GM23338 (cell line): ENCODE data around the gene TSNAX. TPM values are rescaled to one million over a fixed set of nuclear protein-coding genes. Genes with fewer than 3 reads are reported as not detected.

Experiments used
- ATAC-seq: fragments of 200-7000 bp; cut with Tn5 transposase; 3 replicates; pipeline ENCODE4 v1.9.1; 2020
- DNase-seq: peaks from one replicate; pipeline ENCODE4 v3.0.0-alpha.2; 2015; ENCODE audit warnings: low spot score
- H2AFZ ChIP-seq: fragments of 200-600 bp; sonication (generic); 2 replicates; pipeline ENCODE4 v1.8.0; 2016; ENCODE audit warnings: antibody characterized with exemption, mild to moderate bottlenecking, moderate library complexity
- H3F3A ChIP-seq: fragments of 200-600 bp; sonication (generic); replicated peaks from 2 replicates; pipeline ENCODE4 v1.8.0; 2017; ENCODE audit warnings: antibody characterized with exemption, mixed run types, low read depth
- H3K27ac ChIP-seq: fragments of 200-600 bp; sonication (generic); 2 replicates; pipeline ENCODE4 v1.6.1; 2016; ENCODE audit warnings: low read depth
- H3K27me3 ChIP-seq: fragments of 200-600 bp; sonication (generic); 2 replicates; pipeline ENCODE4 v1.8.0; 2016; ENCODE audit warnings: mild to moderate bottlenecking, mixed run types, moderate library complexity; ENCODE audit not compliant: insufficient read depth
- H3K36me3 ChIP-seq: fragments of 200-600 bp; sonication (generic); 2 replicates; pipeline ENCODE4 v1.8.0; 2016; ENCODE audit warnings: mild to moderate bottlenecking; ENCODE audit not compliant: insufficient read depth
- H3K4me1 ChIP-seq: fragments of 200-600 bp; sonication (generic); 2 replicates; pipeline ENCODE4 v1.8.0; 2016; ENCODE audit warnings: mild to moderate bottlenecking, moderate library complexity; ENCODE audit not compliant: insufficient read depth
- H3K4me2 ChIP-seq: fragments of 200-600 bp; sonication (generic); 2 replicates; pipeline ENCODE4 v1.7.1; 2017; ENCODE audit warnings: mixed run types
- H3K4me3 ChIP-seq: fragments of 200-600 bp; sonication (generic); 2 replicates; pipeline ENCODE4 v1.6.1; 2016; ENCODE audit warnings: mixed run types
- H3K79me2 ChIP-seq: fragments of 200-600 bp; sonication (generic); replicated peaks from 2 replicates; pipeline ENCODE4 v1.8.0; 2017; ENCODE audit warnings: mild to moderate bottlenecking; ENCODE audit not compliant: insufficient read depth
- H3K9me2 ChIP-seq: fragments of 200-600 bp; sonication (generic); 2 replicates; pipeline ENCODE4 v1.8.0; 2017; ENCODE audit not compliant: insufficient read depth
- H4K20me1 ChIP-seq: fragments of 200-600 bp; sonication (generic); replicated peaks from 2 replicates; pipeline ENCODE4 v1.8.0; 2017; ENCODE audit warnings: mild to moderate bottlenecking; ENCODE audit not compliant: insufficient read depth
- H3K27ac Mint-ChIP-seq: 2 replicates; pipeline ENCODE4 v1.8.0; 2020; ENCODE audit warnings: inconsistent platforms, mild to moderate bottlenecking, moderate library complexity, mixed read lengths
- H3K27me3 Mint-ChIP-seq: 3 replicates; pipeline ENCODE4 v1.8.0; 2022; ENCODE audit warnings: low read depth, mild to moderate bottlenecking, moderate library complexity, mixed read lengths, inconsistent platforms; ENCODE audit not compliant: insufficient read depth, poor library complexity
- H3K36me3 Mint-ChIP-seq: 3 replicates; pipeline ENCODE4 v1.8.0; 2021; ENCODE audit warnings: low read depth, mild to moderate bottlenecking, inconsistent platforms, moderate library complexity, mixed read lengths
- H3K4me1 Mint-ChIP-seq: 3 replicates; pipeline ENCODE4 v1.8.0; 2020; ENCODE audit warnings: mild to moderate bottlenecking, inconsistent platforms, mixed read lengths
- H3K4me3 Mint-ChIP-seq: 3 replicates; pipeline ENCODE4 v1.8.0; 2021; ENCODE audit warnings: moderate library complexity, mild to moderate bottlenecking, inconsistent platforms, mixed read lengths
- H3K9me3 Mint-ChIP-seq: 3 replicates; pipeline ENCODE4 v1.8.0; 2020; ENCODE audit warnings: moderate library complexity, mild to moderate bottlenecking, inconsistent platforms, mixed read lengths
- CTCF ChIP-seq, 2 experiments: fragments of 200-600 bp in 1 of 2; sonication (generic) in 1 of 2; conservative IDR thresholded peaks; 2 replicates each; pipeline versions ENCODE4 v1.5.1 to v1.6.1; 2016 to 2017; ENCODE audit warnings: antibody characterized with exemption in 2 of 2, low read depth in 2 of 2, mild to moderate bottlenecking in 2 of 2, moderate library complexity in 1 of 2
- EZH2 ChIP-seq: fragments of 200-600 bp; sonication (generic); IDR thresholded peaks from one replicate; pipeline ENCODE4 v1.8.0; 2017; ENCODE audit warnings: antibody characterized with exemption, mild to moderate bottlenecking, low read depth; ENCODE audit not compliant: unreplicated experiment
- EZH2phosphoT487 ChIP-seq: fragments of 200-600 bp; sonication (generic); IDR thresholded peaks from one replicate; pipeline ENCODE4 v1.8.1; 2018; ENCODE audit warnings: antibody characterized with exemption; ENCODE audit not compliant: unreplicated experiment
- NANOG ChIP-seq: IDR thresholded peaks from 2 replicates; pipeline ENCODE4 v1.6.1; 2016; ENCODE audit warnings: antibody characterized with exemption, borderline replicate concordance
- POLR2AphosphoS5 ChIP-seq: IDR thresholded peaks from 2 replicates; pipeline ENCODE4 v1.6.1; 2016; ENCODE audit warnings: antibody characterized with exemption, low read depth
- STAT1 ChIP-seq: IDR thresholded peaks from one replicate; pipeline ENCODE4 v1.6.1; 2016; ENCODE audit warnings: antibody characterized with exemption; ENCODE audit not compliant: unreplicated experiment
- ZNF114 ChIP-seq: fragments of 250-450 bp; sonication (Bioruptor Pico); IDR thresholded peaks from 2 replicates; pipeline ENCODE4 v1.5.0; 2020; ENCODE audit warnings: mild to moderate bottlenecking, moderate library complexity
- ZNF331 ChIP-seq: fragments of 250-450 bp; sonication (Bioruptor Pico); IDR thresholded peaks from 2 replicates; pipeline ENCODE4 v1.5.0; 2020; ENCODE audit warnings: low read depth, mild to moderate bottlenecking, moderate library complexity
- ZNF462 ChIP-seq: fragments of 250-450 bp; sonication (Bioruptor Pico); IDR thresholded peaks from 2 replicates; pipeline ENCODE4 v1.5.0; 2020; ENCODE audit warnings: mild to moderate bottlenecking, moderate library complexity
- polyA plus RNA-seq: library from polyadenylated mRNA; unstranded; fragments of >200 nt; fragmentation: Nextera tagmentation; extraction: Ambion mirVana; gene quantifications from 2 replicates; pipeline ENCODE4 v1.2.1, GENCODE V29; 2016
- total RNA-seq: library from RNA; depleted of rRNA; stranded (reverse); fragments of >200 nt; shearing (Covaris generic); gene quantifications from 2 replicates; pipeline ENCODE4 v1.2.3, GENCODE V29; 2014
- TF ChIP-seq, protein P1 (sequence below): IDR thresholded peaks from 2 replicates; pipeline ENCODE4 v1.6.1; 2016; ENCODE audit warnings: antibody characterized with exemption

TSNAX gene
- total and polyA plus RNA-seq, 2 experiments from 2014 or later, result 31.5 to 31.7 TPM

DNA sequence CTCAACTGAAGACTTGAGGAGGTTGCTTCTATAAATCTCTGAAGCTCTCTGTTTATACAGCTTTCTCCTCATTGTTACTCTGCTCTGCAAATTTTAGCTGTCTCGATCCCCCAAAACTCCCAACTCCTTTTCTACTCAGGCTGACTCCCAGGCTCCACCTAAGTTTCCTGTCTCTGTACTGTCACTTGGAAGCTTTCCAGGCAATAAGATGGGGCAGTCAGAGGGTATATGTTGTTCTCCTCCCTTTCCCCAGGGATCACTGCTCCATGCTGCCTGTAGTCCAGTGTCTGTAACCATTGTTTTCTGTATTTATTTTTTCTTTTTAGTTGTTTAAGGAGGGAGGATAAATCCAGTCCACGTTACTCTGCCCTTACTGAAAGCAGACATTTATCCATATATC is 13.4 kb downstream of the TSNAX start (continued):
- TF ChIP-seq ZNF462 (CRISPR knock-in tag), result no peak
- no peak for TF ChIP-seq ZNF331
- TF ChIP-seq CTCF (conservative IDR thresholded peaks at IDR 0.05; ENCODE audit: low read depth in 2 of 2), result no peak
- no peak for TF ChIP-seq STAT1
- no peak for TF ChIP-seq NANOG

DNA sequence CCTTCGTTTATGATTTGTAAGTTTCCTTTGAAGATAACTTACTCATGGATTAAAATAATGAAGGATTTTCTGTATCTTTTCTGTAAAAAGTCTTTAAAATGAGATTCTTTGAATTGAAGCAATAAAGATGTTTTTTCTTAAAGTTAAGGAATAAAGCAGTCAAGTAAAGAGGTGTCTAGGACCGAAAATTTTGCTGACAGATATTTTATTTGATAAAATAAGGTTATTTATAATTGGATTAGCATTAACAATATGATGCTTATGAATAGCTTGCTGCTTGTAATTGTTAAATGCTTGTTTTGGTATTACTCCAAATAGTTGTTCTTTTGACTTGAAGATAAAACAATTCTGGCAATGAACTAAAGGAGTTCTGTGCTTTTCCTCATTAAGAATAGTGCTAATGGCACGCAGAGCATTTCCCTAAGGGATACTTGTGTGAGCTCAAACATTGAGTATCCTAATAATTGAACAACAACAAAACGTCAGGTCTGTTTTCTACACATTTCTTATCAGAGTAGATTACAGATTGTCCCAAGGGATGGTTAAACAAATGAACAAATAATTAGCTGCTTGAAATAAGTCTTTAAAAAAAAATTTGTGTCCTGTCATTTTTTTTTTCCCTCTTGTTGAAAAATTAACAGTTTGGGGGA is 16.6 kb downstream of the TSNAX start:
- no peak overlapping the region for H3K27ac Mint-ChIP-seq
- no peak for DNase-seq
- no peak overlapping the region for H2AFZ ChIP-seq
- TF ChIP-seq NANOG (no peak), ZNF331 (no peak), EZH2 (no peak), EZH2phosphoT487 (no peak), STAT1 (no peak), ZNF114 (CRISPR knock-in tag) (no peak), POLR2AphosphoS5 (no peak), CTCF (conservative IDR thresholded peaks at IDR 0.05; ENCODE audit: low read depth in 2 of 2) (no peak)
- TF ChIP-seq, protein P1, sequence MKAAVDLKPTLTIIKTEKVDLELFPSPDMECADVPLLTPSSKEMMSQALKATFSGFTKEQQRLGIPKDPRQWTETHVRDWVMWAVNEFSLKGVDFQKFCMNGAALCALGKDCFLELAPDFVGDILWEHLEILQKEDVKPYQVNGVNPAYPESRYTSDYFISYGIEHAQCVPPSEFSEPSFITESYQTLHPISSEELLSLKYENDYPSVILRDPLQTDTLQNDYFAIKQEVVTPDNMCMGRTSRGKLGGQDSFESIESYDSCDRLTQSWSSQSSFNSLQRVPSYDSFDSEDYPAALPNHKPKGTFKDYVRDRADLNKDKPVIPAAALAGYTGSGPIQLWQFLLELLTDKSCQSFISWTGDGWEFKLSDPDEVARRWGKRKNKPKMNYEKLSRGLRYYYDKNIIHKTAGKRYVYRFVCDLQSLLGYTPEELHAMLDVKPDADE, result no peak

More for the DNA sequence above, 16.6 kb downstream of the TSNAX start:
- Histone ChIP-seq H3K79me2 (peaks cover 23% of the 10 kb centered on the region; the same call in 1 of the 2 replicates), H3K27ac (no peak overlapping the region), H3F3A (no peaks in the 10 kb centered on the region), H3K4me2 (no peak overlapping the region), H3K4me1 (0 out of 2 replicates have a peak, but pooled peaks cover 2% of the 10 kb centered on the region), H3K27me3 (no peaks in the 10 kb centered on the region), H3K36me3 (0 out of 2 replicates have a peak, but pooled peaks cover 5% of the 10 kb centered on the region), H3K9me2 (no peaks in the 10 kb centered on the region), H3K4me3 (no peak overlapping the region), H4K20me1 (peaks cover 15% of the 10 kb centered on the region)
- Mint-ChIP-seq H3K36me3 (peaks cover 28% of the 10 kb centered on the region), H3K9me3 (peaks cover 9% of the 10 kb centered on the region; the same call in 2 of the 3 replicates), H3K4me1 (peaks cover 8% of the 10 kb centered on the region; the same call in 2 of the 3 replicates), H3K4me3 (no peak overlapping the region), H3K27me3 (no peaks in the 10 kb centered on the region)
- no peak for ATAC-seq
